DLD1 (cell line): ENCODE measurements around the gene SLC4A11.

Experiments
- in situ Hi-C: cut with HindIII; loops from 2 replicates; pipeline ENCODE4 v1.10.0; 2017; ENCODE audit warnings: low sequenced_read_pairs

Gene SLC4A11

DNA sequence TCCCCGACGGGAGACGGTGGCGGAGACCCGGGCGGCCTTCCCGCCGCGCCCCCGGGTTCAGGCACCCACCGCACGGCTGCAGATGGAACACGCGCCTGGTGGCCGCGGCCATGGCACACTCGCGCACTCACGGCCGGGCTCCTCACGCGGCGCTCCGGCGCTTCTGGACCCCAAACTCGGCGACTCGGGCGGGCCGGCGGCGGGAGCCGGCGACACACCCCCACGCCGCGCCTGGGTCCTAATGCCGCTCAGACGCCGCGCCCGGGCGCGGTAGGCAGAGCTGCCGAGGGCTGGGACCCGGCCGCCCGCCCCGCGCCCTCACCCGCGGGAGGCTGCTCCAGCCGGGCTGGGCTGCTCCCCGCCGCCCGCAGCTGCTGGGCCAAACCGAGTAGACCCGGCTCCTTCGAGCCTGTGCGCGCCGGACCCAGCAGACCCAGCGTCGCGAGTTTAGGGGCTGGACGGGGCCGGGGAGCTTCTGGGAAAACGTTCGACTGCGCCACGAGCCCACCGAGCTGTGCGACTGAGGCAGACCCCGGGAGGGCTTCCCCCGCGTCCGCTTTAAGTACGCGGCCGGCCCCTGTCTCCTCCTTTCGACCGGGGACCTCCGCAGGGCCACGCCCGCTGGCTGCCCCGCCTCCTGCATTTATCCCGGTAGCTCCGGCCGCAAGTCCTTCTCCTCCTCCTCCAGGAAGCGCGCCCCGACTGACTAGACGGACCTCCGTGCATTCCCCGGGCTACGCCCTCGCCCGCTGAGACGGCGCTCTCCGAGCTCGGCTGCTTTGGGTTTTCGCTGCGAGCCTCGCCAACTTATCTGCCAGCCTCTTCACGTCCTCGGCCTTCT lies at the start of gene SLC4A11:
SLC4A11 (minus strand) TSS at position 165 of the 841 bp plus-strand sequence; CDS start at position 112, 53 bp downstream.
- in situ Hi-C loops, result no loop called here

DNA sequence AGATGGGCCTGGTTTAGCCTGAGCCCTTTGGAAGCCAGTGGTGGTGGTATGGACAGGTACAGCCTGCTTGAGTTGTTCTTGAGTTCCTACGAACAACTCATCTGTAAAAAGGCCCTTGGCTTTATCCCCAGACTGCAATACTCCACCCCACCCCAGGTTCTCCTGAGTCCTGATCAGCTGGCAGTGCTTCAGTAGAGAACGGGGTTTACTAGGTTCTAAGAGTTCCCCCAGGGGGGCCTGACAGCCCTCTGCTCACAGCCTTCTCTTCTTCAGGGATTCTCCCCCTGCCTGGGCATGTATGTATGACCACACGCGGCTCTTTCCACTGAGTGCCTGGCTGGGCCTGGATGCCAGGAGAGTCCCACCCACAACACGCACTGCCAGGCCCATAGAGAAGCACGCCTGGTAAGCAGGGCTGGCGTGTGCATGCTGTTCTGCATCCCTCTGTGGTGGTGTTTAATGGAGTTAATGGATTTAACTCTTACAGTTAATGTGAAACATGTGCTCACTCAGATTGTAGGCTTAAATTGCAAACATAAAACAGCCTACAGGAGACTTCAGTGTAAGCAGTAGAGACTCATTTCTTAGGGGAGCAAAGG lies 44.3 kb upstream of the SLC4A11 start:
- in situ Hi-C loops, result no loop called here

DNA sequence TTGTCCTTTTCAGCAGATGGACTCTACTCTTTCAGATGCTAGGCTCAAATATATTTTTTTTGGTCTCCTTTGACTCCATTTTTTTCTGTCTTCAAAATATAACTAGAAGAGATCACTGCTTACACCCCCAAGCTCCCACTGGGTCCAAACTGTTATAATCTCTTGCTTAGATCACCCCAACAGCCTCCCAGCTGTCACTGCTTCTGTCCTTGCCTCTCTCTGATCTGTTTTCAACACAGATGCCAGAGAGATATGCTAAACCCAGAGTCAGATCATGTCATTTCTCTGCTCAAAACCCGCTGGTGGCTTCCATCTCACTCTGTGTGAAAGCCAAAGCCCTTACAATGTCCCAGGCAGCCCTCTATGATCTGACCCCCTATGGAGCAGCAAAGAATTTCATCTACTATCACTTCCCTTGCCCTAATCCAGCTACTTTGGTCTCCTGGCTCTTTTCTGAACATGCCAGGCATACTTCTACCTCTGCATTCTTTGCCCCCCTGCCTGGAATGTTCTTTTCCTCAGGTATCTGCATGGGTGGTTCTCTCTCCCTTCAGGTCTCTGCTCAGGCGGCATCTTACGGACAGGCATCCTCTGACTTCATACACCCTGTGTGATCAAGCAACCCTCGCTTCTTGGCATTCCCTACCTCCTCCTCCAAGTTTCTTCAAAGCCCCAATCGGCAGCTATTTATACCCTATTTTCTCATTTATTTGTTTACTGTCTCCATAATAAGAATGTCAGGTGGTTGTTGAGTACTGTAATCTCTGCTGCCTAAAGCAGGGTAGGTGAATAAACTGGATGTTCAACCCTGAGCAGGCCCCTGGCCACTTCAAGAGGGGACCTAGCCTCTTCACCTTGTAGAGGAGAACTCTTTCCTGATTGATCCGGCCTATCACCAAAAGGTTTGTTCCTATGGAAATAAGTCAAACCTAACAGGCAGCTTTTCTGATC lies 43.6 kb upstream of the SLC4A11 start:
- in situ Hi-C loops, result no loop called here

DNA sequence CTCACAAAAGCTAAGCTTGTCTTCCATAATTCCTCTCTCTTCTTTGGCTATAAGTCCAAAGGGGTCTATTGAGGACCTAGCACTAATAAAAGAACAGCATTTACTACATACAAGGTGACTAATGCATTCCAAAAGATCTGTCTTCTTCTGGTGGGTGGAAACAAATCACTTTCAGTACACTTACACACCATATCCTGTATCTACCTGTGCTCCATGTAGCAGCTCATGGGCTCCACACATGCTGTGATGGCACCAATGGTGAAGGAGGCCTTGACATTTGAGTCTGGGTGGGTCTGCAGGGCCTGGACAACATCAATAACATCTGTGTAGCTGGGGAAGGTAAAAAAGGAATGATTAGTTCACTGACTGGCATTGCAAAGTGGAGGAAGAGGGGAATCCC lies 42.4 kb upstream of the SLC4A11 start:
- in situ Hi-C loops, result no loop called here

DNA sequence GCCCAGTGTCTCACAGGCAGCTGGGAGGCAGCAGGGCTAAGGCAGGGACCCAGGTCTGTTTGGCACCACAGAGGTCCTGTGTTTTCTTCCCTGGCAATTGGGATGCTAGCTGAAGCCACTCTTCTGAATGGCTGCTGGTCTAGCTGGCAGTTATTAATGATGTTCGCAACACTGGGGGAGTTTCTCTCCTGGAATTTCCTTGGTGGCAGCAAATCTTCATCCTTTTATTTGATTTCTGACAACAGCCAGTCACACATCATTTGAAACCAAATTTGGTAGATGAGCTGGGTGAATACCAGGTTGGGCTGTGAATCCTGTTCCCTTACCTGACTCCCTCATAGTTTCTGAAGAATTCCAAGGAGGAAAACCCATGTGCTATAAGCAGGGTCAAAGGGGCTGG lies 40.8 kb upstream of the SLC4A11 start:
- in situ Hi-C loops, result loop anchor here (10.0 kb wide), 1 partner anchor 195 kb away; the partner anchor contains the start of gene AVP

DNA sequence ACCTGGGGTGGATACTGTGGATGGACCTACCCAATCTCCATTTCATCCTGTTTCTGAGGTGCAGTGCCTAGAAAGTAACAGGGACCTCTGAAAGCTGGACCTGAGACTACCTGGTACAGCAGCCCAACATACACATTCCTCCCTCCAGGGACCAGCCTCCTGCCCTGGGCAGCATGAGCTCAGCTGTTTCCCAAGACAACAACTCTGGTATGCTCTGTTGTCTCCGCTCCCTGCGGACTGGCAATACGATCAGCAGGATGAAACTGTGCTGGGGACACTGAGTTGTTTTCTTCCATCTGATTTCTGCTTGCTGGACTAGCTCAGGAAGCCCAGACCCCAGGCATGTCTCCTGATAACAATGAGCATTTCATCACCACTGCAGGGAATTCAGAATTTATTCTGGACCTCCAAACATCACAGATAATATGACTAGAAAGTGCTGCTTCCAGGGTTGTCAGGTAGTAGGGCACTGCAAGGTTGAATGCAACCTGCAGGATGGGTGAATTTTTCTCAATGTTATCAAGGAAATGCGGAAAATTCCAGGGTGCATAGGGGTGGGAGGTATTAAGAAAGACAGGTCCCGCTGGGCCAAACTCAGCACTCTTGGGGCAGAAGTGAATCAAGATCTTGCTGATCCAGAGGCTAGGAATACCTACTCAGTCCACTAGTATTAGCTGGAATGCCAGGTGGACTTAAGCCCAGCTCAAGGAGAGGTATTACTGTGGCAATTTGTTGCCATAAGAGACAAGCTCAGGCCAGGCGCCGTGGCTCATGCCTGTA lies 38.9 kb upstream of the SLC4A11 start:
- in situ Hi-C loops, result loop anchor here (10.0 kb wide), 1 partner anchor 193 kb away; the partner anchor contains the start of gene AVP

DNA sequence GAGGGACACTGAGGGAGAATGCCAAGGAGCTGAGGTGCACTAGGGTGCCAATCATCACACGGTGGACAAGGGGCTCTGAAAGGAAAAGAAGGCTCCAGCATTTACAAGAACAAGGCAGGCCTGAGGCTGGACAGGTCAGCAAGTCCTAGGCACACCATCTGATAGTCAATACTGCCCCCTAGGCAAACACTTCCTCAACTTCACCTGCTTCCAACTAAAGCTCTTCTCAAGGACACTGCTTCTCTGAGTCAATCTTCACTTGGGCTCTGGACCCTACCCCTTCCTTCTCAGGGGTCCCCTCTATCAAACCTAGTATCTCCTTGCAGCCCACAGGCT lies 37.7 kb upstream of the SLC4A11 start:
- in situ Hi-C loops, result loop anchor here (10.0 kb wide), 1 partner anchor 192 kb away; the partner anchor contains the start of gene AVP

DNA sequence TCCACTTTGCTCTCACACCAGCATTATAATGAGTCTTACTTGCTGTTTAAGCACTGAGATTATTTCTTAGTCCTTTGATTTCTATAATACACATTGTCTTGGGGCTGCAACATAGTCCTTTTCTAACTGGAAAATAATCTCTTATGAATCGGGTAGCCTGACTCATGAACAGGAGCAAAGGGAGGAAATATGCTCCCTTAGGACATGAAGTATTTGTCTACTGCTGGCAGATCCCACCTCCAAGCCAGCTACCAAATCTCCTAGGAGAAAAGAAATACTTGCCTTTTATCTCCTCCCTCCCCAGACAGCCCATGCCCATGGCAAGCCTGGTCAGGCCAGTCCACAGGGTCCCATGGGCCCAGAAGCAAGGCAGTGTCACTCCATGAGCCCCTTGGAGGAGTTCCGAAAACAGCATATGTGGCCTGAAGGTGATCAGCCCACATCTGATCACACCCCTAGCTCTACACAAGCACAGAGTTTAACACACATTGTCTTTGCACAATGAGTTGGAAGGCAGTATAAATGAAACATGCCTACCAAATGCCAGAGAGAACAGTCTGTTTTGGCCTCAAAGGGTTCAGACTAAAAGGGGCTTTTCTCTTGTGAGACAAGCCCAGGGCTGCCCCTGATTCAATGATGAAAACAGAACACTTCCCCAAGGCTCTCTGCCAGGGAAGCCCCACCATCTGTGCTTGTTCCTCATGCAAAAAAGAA lies 37.1 kb upstream of the SLC4A11 start:
- in situ Hi-C loops, result loop anchor here (10.0 kb wide), 1 partner anchor 191 kb away; the partner anchor contains the start of gene AVP

DNA sequence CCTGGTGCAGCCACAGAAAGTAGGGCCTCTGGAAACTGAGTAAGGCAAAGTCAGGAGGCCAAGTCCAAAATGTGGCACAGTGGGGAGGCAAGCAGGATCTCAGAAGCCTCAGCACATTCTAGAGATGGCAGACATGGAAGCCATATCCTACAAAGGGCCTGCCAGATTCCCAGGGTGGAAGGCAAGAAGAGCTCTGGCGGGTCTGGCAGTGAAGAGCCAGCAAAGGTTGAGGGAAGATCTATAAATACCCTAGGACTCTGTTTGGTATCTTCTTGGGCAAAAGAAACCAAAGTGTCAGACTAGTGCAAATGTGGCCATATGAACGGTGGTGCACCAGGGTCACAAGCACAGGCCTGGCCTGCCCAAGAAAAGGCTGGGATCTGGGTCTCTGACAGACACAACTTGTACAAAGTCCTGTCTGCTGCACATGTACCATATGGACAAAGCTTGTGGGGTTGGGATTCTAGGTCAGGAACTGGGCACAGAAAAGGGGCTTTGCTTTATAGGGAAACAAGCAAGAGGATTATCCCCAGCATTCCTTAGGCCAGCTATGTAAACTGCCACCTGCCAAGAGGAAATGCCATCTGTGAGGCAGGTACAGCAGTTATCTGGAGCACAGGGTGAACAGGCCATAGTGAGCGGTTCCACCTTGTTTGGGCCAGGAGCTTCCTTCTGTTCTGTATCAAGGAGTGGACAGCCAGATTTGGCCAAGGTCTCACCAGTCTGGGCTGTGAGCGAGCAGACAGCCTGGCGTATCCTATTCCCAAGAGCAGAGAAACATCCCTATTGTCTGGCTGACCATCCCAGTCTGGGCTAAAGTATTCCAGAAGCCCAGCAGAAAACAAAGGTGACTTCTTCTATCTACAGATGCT lies 36.3 kb upstream of the SLC4A11 start:
- in situ Hi-C loops, result loop anchor here (10.0 kb wide), 1 partner anchor 190 kb away; the partner anchor contains the start of gene AVP

DNA sequence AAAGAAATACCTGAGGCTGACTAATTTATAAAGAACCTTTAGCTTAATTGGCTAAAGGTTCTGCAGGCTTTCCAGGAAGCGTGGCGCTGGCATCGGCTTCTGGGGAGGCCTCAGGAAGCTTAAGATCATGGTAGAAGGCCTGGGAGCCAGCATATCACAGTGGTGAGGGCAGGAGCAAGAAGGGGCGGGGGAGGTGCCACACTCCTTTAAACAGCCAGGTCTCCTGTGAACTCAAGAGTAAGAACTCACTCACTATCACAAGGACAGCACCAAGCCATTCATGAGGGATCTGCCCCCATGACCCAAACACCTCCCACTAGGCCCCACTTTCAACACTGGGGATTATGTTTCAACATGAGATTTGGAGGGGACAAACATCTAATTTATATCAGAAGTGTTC lies 34.4 kb upstream of the SLC4A11 start:
- in situ Hi-C loops, result loop anchor here (10.0 kb wide), 1 partner anchor 189 kb away; the partner anchor contains the start of gene AVP

DNA sequence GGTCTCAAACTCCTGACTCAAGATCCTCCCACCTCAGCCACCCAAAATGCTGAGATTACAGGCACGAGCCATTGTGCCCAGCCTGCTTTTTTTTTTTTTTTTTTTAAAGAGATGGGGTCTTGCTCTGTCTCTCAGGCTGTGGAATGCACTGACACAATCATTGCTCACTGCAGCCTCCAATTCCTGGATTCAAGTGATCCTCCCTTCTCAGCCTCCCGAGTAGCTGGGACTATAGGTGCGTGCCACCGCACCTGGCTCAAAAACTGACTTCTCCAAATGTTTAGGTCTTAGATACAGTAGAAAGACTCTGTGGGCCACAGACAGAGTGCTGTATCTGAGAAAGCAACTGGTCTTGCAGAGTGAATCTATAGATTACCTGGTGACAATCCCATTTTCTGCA lies 31.1 kb upstream of the SLC4A11 start:
- in situ Hi-C loops, result loop anchor here (10.0 kb wide), 1 partner anchor 185 kb away; the partner anchor contains the start of gene AVP

DNA sequence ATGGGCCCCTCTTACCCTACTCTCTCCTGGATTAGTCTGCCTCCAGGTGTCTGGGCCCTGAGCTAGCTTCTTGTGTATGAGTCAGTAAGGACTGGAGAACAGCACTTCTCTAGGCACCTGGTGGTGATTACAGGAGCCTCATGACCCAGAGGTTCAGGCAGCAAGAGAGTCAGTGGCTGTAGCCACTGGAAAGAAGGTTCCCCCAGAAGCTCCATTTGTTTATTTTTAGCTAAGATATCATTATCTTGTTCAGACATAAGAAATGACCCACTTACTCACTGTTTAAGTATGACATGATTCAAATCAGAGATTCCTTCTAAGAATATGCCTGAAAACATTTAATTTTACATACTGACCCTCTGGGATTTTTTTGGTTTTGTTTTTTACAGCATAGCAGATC lies 23.6 kb upstream of the SLC4A11 start:
- in situ Hi-C loops, result no loop called here

DNA sequence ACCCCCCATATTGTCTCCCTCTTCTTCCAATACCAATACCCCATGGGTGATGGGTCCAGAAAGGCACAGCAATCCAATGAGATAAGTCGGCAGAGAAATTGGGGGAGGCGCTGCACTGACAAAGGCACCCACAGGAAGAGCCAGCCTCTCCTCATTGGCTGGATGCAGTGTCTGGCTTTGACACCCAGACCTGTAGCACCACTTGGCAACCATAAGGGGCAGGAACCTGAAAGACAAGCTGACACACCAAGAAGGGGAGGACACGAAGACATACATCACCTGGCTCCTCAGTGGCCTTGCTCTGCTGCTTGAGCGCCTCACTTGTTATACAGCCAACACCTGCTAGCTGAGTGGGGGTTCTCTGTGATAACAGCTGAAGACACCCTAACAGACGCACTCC lies 19.4 kb upstream of the SLC4A11 start:
- in situ Hi-C loops, result no loop called here

DNA sequence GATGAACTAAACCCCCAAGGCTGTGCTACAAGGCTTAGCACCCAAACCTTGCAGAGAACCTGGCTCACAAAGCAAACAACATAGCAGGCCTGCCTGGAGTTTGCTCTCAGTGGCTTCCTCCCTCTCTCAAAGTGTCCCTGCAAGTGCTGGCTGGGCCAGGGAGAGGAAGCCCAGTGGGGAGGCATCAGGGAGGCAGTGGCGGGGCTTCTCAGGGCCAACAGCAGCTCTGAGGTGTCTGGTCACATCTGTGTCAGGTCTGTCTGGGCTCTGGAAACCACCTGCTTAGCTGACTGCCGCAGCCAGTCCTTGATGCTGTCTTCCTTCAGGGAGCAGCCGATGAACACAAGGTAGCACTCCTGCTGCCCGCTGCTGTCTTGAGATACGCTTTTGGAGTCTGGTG lies 16.7 kb upstream of the SLC4A11 start:
- in situ Hi-C loops, result no loop called here

DNA sequence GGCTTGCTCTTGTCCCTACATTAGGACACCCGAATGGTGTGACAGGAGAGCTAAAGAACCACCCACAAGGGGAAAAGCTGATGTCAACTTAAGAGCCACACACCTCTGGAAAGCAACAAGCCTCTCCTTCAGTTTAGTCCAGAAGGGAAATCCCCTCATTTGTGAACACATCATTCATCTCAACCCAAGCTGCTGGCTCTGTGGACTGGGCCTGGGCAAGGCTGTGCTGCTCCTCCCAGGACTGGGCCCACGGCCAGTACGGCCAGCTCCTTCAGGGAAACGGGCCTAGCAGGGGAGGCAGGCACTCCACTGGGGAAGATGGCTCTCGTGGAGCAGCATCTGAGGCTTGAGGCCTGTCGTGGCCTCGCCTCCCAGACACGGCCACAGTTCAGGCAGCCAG lies 12.8 kb upstream of the SLC4A11 start:
- in situ Hi-C loops, result no loop called here

DNA sequence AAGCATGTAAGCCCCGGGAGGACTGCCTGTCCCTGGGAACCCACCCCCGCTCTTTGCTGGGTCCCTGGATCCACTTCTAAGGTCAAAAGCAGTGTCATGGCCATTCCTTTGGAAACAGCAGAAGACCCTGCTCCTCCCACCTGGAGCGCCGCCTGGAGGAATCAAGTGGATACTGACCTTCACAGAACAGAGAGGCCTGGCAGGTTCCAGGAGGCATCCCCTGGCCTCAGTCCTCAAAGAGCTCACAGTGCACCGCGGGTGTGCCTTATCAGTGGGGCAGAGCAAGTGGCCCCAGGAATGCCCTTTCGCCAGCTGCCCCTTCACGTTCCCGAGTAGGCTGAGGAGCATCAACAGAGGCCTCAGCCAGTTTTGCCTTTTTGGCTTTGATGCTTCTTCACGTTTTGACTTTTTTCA lies 11.1 kb upstream of the SLC4A11 start:
- in situ Hi-C loops, result no loop called here

DNA sequence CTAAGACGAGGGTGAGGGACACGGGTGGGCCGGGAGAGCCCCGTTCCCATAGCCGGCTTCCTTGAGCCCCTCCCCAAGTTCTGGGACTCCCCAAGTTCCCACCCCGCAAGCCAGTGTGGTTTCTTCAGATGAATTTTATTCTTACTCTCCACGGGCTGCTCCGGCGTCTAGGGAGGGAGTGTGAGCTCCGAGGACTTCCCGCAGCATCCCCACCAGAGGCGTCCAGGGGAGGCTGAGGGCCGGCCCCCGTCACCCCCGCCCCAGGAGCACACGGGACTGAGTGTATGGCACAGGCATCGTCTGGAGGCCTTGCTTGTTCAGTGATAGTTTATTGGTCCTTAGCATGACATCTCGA lies 10.0 kb upstream of the SLC4A11 start:
- in situ Hi-C loops, result no loop called here

DNA sequence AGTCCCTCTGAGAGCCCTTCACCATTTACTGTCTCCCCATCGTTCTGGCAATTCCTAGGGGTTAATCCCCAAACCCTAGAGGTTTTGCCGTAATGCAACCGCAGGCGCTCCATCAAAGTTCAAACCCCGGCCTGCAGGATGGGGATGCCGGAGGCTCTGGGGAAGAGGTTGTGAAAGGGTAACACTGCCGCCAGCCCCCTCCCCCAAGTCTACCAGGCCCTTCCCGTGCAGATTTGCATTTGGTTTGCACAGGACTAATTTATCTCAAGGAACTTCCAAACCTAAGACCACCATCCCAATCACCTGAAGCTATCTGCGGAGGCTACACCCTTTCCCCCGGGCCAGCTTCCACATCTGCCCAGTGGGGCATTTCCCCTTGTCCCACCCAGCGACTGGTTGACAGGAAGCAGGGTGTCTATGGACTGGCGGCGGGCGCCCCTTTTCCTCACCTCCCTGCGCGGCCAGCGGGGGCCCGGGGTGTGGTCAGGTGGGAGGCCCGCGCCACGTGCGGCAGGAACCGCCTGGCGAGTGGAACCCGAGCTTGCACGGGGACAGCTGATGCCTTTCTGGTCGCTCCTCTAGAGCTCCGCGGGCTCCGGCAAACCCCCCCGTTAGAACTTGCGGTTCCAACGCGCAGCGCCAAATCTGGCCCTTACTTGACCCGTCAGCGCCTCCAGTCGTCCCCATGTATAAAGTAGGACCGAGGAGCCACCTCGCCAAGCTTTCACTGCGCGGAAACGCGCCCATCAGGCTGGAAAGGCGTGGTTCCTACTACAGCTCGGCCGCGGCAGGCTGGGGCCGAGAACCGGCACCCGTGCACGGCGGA lies 9.4 kb upstream of the SLC4A11 start:
- in situ Hi-C loops, result no loop called here
